GM19468 (cell line): ENCODE measurements around the gene PDLIM7.

Experiments used
- ATAC-seq: cut with Tn5 transposase; IDR thresholded peaks from one replicate; pipeline ENCODE4 v1.9.1; 2021; ENCODE audit warnings: mild to moderate bottlenecking, moderate library complexity, moderate number of reproducible peaks; ENCODE audit not compliant: unreplicated experiment; ENCODE audit errors: extremely low read depth

PDLIM7 gene

DNA sequence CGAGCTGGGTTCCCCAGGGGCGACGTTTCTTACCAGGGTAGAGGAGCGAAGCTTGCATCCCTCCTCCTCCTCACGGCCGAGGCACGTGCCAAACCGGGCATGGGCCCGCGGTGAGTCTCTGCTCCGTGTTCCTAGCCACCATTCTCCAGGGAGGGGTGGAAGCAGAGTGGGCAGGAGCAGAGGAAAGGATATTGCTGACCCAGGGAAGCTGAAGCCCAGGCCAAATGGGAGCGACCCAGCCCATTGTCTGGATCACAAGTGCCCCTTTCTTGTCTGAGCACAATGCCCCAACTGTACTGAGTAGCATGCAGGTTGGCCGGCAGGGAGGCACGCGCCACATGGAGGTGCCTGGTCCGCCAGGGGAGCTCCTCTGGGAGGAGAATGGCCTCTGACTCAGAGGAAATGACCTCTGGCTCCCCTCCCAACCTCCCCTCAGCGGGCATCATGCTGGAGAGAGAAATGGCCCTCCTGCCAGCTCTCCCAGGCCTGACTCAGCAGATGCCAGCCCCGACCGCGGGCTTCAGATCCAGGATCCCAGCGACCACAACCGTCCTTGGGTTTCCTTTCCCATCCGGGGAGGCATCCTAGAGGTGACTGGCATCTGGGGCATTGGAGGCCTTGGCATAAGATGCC, 49.7 kb downstream of the PDLIM7 start:
- ATAC-seq: no peak

DNA sequence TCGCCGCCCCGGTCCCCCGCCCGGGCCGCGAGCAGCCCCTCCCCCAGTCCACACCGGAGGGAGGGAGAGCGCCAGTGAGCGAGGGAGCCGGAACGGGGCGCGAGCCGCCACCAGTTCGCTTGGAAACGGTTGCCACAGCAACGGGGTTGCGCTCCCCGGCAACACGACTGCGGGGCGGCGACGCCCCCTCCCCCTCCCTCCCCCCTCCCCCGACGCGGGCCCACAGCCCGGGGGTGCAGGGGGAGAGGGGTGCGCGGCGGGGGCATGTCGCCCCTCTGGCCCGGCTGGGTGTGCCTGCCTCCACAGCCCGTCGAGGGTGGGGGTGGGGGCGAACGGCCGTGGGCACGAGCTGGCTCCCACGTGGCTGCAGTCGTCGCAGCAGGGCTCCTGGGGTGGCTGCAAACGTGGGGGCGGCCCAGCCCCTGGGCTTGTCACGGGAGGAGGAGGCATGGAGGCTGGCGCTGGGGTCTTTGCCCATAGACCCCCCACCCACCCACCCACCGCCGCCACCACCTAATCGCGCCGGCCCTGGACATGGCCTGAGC, 50.3 kb downstream of the PDLIM7 start:
- ATAC-seq: peak; percentile 13

DNA sequence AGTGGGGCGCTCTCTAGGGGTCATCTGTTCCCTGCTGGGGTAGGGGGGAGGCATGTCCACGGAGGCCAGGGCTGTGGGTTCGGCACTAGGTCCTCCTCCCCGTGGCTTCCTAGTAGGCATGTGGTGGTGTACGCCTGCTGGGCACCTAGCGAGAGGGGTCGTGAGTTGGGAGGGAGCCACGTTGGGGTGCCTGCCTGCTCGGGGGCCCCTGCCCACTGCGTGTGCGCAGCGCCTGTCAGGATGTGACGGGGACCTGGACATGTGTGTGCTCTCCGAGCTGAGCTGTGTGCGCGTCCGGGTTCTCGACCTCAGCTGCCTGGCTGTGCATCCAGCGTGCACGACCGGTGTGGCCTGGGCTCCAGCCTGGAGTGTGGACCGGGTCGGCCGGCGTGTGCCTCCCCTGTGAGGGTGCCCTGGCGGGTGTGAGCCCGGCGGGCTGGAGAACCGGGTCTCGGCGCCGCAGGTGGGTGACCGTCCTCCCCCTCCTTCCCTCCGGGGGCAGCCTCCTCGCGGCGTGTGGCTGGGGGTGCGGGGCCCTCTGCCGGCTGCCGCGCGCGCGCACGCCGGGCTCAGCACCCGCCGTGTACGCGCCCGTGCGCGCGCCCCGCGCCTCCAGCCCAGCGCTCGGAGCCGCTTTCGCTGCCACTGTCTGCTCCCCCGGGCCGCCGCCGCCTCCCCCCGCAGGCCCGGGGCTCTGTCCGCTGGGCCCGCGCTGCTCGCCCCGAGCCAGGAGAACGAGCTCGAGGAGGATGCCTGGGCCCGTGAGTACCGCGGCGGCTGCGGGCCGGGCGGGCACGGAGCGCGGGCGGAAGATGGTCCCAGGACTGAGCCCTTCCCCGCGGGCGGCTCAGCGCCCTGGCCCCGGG, 51.0 kb downstream of the PDLIM7 start, which contains the start of gene PRR7:
Gene PRR7 (plus strand): TSS at position 615 of the 866 bp plus-strand sequence. CDS start 8,254 bp downstream, outside the sequence.
- ATAC-seq: peak; percentile 30

DNA sequence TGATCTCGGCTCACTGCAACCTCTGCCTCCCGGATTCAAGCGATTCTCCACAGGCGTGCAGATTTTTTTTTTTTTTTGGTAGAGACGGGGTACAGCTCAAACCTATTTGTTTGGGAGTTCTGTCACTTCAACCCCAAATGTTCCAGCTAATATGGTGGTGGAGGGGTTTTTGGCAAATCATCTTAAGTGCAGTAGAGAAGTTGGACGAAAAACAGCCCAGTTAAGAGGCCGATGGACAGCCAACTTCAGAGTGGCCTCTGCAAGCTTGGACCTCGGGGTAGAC, 51.5 kb downstream of the PDLIM7 start:
- ATAC-seq: no peak

DNA sequence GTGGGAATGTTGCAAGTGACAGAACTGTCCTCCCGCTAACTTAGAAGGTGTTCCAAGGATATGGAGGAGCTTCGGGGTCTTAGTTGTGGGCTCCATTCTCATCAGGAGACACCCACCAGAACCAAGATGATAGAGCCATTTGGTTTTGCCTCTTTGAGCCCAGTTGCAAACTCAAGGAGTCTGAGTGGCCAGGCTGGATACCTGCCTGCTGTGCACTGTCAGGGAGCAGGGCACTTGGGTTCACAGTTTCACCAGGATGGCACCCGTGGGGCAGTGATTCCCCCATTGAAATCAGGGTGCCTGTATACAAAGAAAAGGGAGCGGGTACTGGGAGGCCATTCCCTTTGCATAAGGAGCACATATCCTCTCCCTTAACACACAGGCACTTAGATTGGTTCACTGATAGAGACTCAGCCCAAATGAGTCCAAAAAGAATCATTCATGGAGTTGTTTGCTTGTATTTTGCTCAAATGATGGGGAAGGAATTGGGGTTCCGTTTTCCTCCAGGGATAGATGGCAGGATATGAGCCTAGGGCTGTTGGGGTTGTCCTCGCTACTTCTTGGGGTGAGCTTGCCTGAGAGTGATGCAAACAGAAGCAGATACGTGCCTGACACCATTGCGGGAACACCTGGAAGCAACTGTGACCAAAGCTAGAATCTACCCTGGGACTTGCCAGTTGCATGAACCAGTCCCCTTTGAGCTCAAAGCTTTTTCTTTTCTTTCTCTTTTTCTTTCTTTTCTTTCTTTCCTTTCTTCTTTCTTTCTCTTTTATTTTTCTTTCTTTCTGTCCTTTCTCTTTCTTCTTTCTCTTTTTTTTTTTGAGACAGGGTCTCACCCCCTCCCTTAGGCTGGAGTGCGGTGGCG, 52.1 kb downstream of the PDLIM7 start:
- no peak for ATAC-seq

DNA sequence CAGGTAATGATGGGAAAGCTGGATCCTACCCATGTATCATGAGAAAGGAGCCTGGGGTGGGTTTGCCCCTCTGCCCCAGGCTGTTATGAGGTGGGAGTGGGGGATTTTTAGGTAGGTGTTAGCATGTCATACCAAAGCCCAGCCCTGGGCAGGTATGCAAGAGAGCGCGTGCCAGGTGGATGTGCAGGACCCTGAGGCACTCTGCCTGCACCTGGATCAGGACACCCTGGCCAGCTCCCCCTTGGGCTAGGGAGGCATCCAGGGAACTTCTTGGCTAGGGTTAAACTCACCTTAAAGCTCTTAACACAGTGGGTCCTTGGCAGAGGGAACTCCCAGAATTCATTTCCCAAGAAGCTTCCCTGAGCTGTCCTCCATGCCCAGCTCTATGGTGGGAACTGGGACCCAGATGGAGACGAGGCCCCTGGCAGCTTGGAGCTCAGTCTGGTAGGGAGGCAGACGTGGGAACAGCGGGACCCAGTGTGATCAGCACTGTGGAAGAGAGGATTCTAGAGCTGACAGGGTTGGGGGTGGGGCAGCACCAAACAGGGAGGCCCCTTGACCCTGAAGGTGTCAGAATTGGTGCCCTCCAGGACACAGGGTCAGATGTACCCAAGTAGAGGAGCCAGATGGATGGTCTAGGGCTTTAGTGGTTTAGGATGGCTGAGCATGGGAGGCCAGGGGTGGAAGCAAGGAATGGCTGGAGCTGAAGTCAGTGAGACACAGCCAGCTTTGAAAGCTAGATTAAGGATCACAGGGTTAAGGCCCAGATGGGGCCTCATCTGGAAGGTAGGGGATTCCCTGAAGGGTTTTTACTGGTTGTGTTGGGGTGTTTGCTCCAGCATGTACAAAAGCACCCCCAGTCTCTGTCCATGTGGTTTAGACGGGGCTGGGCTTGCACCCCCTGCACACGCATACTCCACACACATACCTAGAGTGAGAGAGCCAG, 53.0 kb downstream of the PDLIM7 start:
- no peak for ATAC-seq

DNA sequence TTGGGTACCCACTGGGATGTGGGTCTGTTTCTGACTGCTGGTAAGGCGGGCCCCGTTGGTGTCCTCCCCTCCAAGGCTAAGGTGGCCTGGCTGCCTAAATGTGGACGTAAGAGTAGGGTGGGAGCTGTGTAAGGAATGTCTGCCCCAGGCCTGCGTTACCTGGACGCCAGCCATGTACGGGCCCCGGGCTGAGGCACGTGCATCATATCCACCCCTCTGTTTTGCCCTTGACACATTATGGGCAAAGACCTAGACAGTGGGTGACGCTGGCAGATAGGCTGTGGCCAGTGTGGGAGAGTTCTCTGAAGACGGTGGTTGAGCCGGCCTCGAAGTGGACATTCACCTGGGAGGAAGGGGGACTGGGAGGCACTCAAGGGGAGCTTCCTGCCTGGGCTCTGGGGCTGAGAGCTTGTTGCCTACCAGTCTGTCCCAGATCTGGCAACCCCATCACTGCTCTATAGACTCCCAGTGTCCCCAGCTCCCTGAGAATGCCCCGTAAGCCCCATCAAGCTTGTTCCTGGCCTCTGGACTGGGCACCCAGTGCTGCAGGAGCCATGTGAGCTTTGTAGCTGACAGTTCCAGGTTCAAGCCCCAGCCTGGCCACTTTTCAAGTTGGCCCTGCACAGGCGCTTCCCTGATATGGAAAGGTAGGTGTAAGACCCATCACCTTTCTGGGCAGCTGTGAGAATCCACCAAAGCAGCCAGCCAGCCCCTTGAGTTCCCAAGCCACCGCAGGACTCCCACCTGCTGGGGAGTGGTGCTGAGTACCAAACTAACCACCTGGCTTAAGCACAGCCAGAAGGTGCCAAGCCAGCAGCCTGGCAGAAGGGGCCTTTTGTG, 54.0 kb downstream of the PDLIM7 start:
- ATAC-seq: no peak

DNA sequence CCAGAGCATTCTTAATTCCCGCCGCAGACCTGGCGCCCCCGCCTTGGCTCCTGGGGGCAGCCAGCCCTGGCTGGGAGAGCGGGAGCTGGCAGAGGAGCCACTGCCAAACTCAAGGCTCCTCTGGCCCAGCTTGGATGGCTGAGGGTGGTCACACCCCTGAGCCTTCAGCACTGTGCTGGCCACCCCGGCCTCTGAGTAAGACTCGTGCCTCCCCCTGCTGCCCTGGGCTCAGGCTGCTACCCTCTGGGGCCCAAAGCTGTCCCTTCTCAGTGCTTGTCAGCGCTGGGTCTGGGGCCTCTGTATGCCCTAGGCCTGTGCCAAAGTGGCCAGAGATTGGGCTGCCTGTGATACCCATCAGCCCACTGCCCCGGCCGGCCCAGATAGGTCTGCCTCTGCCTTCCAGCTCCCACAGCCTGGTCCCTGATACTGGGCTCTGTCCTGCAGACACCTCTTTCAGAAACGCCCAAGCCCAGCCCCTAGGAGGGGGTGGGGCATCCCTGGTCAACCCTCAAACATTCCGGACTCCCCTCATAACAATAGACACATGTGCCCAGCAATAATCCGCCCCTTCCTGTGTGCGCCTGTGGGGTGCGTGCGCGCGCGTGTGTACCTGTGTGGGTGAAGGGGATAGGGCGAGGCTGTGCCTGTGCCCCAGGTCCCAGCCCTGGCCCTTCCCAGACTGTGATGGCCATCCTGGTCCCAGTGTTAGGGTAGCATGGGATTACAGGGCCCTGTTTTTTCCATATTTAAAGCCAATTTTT, 55.2 kb downstream of the PDLIM7 start:
- ATAC-seq: no peak

DNA sequence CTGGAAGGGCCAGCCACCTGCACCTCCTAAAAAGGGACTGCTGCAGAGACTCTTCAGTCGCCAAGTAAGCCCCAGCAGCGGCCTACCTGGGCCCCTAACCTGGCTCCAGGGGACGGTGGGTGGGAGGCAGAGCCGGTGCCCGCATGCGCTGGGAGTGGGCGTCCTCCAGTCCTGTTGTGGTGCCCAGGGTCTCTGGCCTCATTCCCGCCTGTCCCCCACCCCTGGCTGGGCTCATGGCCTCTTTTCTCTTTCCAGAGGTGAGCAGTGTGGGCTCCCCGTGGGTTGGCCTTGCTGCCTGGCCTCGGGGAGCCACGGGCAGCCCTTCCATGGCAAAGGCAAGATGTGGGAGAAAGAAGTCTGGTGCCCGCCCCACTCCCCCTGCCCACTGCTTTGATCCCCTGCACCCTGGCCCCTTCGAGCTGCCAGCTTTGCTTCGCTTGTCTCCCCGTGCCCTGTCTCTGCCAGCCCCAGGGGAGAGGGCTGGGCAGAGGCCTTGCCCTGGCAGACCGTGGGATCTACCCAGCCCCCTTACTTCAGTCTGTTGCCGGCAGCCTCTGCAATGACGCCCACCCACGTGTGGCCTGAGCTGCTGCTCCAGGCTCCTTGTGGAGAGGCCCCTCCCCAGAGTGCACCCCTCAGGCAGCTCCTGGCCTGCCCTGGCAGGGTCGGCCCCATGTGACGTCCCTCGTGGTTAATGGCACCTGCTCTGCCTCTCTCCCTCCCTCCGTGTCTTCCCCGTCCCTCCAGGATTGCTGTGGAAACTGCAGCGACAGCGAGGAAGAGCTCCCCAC, 56.2 kb downstream of the PDLIM7 start:
- no peak for ATAC-seq

DNA sequence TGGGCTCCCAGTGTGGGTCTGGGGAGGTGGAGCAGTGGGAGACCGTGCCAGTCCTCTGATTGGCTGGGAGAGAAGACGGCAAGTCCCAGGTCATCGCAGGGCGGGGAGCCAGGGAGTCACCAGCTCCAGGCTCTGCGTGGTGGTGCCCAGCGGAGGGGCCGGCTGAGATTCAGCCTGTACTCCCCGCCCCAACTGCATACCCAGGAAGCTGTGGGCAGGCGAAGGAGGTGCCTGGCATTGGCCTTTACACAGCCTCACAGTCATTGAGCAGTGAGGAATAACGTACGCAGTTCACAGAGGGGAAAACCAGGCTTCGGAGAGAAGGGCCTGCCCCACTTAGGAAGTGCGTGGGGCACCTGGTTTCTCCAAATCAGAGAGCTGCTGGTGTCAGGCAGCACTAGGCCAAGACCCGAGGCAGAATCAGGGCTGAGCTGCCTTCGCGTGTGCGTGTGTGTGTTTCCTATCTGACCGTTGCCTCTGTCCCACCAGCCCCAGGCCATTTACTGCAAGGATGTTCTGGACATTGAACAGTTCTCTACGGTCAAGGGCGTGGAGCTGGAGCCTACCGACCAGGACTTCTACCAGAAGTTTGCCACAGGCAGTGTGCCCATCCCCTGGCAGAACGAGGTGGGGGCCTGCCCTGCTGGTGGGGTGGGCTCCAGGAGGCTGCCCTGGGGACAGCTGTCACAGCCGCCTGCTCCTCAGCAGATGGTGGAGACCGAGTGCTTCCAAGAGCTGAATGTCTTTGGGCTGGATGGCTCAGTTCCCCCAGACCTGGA, 57.0 kb downstream of the PDLIM7 start:
- ATAC-seq: no peak

DNA sequence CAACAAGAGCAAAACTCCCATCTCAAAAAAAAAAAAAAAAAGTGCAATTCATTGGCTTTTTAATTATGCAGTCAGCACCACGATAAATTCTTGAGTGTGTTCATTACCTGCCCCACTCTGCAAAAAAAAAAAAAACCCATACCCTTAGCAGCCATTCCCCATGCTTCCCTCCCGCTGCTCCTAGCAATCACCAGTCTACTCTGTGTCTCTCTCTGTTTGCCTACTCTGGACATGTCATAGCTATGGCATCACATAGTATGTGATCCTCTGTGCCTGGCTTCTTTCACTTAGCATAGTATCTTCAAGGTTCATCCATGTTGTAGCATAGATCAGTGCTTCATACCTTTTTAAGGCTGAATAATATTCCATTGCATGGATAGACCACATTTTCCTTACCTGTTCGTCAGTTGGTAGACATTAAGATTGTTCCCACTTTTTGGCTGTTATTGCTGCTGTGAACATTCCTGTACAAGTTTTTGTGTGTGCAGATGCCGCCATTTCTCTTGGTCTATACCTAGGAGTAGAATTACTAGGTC, 57.8 kb downstream of the PDLIM7 start:
- no peak for ATAC-seq

DNA sequence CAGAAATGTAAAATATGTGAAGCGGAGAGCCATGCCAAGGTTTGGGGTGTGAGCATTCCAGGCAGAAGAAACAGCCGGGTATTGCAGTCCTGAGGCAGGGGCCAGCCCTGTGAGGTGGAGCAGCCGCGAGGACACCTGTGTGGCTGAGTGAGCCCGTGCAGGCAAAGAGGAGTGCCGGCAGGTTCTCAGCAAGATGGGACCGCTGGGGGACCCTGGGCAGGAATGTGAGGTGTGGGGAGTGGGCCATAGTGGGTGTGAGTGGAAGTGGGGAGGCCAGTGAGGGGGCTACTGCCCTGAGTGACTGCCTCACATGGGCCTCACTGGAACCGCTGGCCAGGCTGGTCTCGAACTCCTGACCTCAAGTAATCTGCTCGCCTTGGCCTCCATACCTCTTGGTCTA, 58.9 kb downstream of the PDLIM7 start:
- no peak for ATAC-seq

DNA sequence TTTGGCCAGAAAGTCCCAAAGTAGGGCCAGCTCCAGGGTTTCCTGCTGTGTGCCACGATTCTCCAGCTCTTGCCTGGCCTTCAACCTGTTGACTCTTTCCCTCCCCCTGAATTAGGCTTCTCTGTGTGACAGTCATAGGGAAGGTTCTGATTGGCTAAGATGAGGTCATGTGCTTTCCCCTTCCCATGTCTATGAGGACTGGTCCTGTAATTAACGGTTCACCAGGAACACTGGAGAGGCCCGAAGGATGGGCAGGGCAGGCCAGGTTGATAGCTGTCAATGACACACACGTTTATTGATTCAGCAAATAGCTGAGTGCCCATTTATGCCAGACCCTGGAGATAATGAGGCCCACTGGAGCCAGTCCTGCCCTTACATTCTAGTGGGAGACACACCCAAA, 59.8 kb downstream of the PDLIM7 start:
- ATAC-seq: no peak

DNA sequence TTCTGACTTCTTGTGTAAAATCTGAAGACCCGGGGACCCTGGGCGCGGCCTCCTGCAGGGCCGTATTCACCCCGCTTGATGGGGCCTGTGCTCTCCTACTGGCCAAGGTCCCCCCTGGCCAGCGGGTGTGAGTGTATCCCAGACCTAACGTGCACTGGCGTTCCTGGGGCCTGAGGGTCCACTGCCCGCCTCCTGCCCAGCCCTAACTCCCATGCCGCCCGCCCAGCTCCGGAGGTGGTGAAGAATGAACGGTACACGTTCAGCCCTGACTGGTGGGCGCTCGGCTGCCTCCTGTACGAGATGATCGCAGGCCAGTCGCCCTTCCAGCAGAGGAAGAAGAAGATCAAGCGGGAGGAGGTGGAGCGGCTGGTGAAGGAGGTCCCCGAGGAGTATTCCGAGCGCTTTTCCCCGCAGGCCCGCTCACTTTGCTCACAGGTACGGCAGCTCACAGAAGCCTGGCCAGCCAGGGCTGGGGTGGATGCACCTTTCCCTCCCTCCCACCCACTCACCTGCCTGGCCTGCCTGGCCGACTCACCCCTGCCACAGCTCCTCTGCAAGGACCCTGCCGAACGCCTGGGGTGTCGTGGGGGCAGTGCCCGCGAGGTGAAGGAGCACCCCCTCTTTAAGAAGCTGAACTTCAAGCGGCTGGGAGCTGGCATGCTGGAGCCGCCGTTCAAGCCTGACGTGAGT, 61.4 kb downstream of the PDLIM7 start:
- ATAC-seq: no peak

DNA sequence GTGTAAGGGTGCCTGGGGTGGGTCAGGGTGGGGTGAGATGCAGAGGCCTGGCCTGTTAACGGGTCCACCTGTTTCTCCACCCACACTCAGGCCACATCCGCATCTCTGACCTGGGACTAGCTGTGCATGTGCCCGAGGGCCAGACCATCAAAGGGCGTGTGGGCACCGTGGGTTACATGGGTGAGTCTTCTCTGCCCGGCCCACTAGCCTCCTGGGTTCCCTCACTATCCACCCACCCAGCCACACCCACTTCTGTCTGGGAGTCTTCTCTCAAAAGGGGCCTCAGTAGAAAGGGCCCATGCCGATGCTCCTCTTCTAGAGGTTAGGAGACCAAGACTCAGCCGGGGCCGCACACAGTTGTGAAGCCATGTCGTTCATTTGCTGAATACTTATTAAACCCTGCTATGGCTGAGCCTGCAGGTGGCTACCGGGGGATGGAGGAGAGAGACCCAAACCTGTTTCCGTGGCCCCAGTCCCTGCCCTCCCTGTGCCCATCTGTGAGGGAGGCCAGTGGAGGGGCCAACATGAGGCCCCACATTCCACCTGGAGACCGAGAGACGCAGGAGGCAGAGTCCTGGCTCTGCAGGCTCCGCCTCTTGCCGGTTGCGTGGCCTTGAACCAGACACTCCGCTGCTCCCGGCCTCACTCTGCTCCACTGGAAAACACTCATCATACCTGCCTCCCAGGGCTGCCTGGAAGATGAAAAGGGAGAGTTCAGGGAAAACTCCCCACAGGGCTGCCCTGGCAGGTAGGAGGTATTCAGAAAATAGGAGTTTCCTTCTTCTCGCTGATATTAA, 62.3 kb downstream of the PDLIM7 start:
- no peak for ATAC-seq
